OCI-LY7 (cell line): ENCODE measurements around the gene THRB.

Experiments
- CTCF ChIP-seq: fragments of 200-600 bp; sonication (generic); conservative IDR thresholded peaks from 2 replicates; pipeline ENCODE4 v1.5.1; 2014; ENCODE audit warnings: mild to moderate bottlenecking, antibody characterized with exemption, low read length, moderate library complexity, mixed read lengths
- EZH2phosphoT487 ChIP-seq: fragments of 200-600 bp; sonication (generic); IDR thresholded peaks from 2 replicates; pipeline ENCODE4 v1.6.1; 2018; ENCODE audit warnings: low read depth, borderline replicate concordance, mild to moderate bottlenecking, mixed run types, antibody characterized with exemption, low read length, moderate library complexity, mixed read lengths

GRCh38 chr3:24197809-24198208 lies 296.8 kb downstream of the THRB start:
- TF ChIP-seq CTCF: no peak
- no peak for TF ChIP-seq EZH2phosphoT487
